H1 (cell line): ENCODE results near the gene PIGL. TPM values are rescaled to one million over a fixed set of nuclear protein-coding genes. Genes with fewer than 3 reads are reported as not detected.

Source experiments
- GTF2F1 ChIP-seq: IDR thresholded peaks from 2 replicates; pipeline ENCODE4 v1.6.1; 2012; ENCODE audit warnings: low read depth, low read length, improper control_type of control experiment, borderline replicate concordance
- polyA plus RNA-seq, 7 experiments: library from polyadenylated mRNA; depleted of rRNA in 3 of 7; stranded (reverse) in 5 of 7; unstranded in 2 of 7; fragments of >200 nt in 5 of 7; fragments of 200-250 nt in 2 of 7; gene quantifications; 1 replicate in 5 of 7; 2 replicates in 1 of 7; 4 replicates in 1 of 7; pipeline versions ENCODE4 v1.2.1 to v1.2.3, GENCODE V29; 2011 to 2013; ENCODE audit warnings: missing spikeins in 2 of 7, mixed read lengths in 2 of 7
- total RNA-seq: library from RNA; stranded (reverse); fragmentation: NEBNext Ultra II Directional; extraction: Animal tissue kit (Norgen Biotek cat#: 25700); gene quantifications from 2 replicates; pipeline ENCODE4 v1.2.1, GENCODE V29; 2021

The PIGL gene
- total and polyA plus RNA-seq, 2 of the 8 experiments (the other 6 are each of a cell fraction or from before 2014, with no cell fraction given): 28.4 to 30.8 TPM

DNA sequence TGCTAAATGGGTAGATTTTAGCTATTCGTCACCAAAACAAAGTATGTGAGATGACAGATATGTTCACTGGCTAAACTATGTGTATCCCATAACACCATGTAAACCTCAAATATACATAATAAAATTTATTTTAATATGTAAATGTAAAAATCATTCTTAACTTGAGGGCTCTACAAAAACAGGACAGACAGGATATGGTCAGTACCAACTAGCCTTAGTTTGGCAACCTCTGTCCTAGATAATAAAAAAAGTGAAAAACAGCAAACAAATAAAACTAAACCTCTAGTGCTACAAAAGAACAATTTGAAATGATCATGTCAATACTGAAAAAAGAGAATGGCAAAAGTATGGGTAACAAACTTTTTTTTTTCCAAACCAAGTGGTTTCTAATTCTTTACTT, 35.4 kb upstream of the PIGL start (continued):
- TF ChIP-seq GTF2F1: no peak
